NCI-H1105 treated with DMSO at 0.1 percent for 48 hours (cell line): ENCODE data around the gene FADS2.

ENCODE experiments used
- DNase-seq: peaks from one replicate; lab custom pipeline; 2025; lab: John Stamatoyannopoulos, UW

The FADS2 gene

GRCh38 chr11:61826930-61827570, 1.1 kb upstream of the FADS2 start:
- DNase-seq, result peak; percentile 63

- DNase-seq, result no peak
Measured at GRCh38 chr11:61828379-61828628, 204 bp downstream of the FADS2 start.

GRCh38 chr11:61828629-61829407, 718 bp downstream of the FADS2 start:
- DNase-seq, result peak; percentile 46

- no peak for DNase-seq
Measured at GRCh38 chr11:61829806-61830205, 1.7 kb downstream of the FADS2 start.

GRCh38 chr11:61830237-61831105, 2.4 kb downstream of the FADS2 start:
- DNase-seq, result no peak

GRCh38 chr11:61832207-61832606, 4.1 kb downstream of the FADS2 start:
- DNase-seq, result no peak

- peak; percentile 5 for DNase-seq
Measured at GRCh38 chr11:61832754-61833153, 4.7 kb downstream of the FADS2 start.

GRCh38 chr11:61833471-61833870, 5.4 kb downstream of the FADS2 start:
- no peak for DNase-seq

GRCh38 chr11:61833926-61834277, 5.8 kb downstream of the FADS2 start:
- DNase-seq, result no peak

- no peak for DNase-seq
Measured at GRCh38 chr11:61834278-61835048, 6.4 kb downstream of the FADS2 start.

- no peak for DNase-seq
Measured at GRCh38 chr11:61836193-61836592, 8.1 kb downstream of the FADS2 start.

- no peak for DNase-seq
Measured at GRCh38 chr11:61837411-61838005, 9.4 kb downstream of the FADS2 start.

- DNase-seq, result no peak
Measured at GRCh38 chr11:61838501-61838900, 10.4 kb downstream of the FADS2 start.

GRCh38 chr11:61838921-61839320, 10.8 kb downstream of the FADS2 start:
- no peak for DNase-seq

GRCh38 chr11:61839742-61840141, 11.6 kb downstream of the FADS2 start:
- no peak for DNase-seq

- no peak for DNase-seq
Measured at GRCh38 chr11:61840371-61840770, 12.3 kb downstream of the FADS2 start.

- no peak for DNase-seq
Measured at GRCh38 chr11:61841636-61842527, 13.8 kb downstream of the FADS2 start.

- DNase-seq, result no peak
Measured at GRCh38 chr11:61842528-61842820, 14.4 kb downstream of the FADS2 start.

GRCh38 chr11:61844909-61845565, 16.9 kb downstream of the FADS2 start:
- DNase-seq, result no peak

GRCh38 chr11:61846362-61847020, 18.4 kb downstream of the FADS2 start:
- no peak for DNase-seq
